ENCODE measurements around the gene PLPP1.

The PLPP1 gene

DNA sequence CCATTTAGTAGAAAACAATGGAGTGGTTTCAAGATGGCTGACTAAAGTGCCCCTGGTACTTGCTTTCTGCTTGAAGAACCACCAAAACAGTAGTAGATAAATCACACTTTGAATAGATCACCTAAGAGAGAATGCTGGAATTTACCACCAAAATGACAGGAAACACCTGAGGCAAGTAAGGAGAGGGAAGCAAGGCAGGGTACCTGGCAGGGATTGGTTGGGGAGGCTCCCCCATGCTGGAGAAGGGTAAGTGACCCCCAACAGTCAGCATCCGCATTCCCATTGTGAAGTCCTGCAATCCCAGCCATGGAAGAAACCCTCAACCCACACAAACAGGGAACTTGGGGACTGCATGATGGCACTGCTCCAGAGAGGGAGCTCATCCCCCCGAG, 105.5 kb downstream of the PLPP1 start:
- TF ChIP-seq, protein P1, sequence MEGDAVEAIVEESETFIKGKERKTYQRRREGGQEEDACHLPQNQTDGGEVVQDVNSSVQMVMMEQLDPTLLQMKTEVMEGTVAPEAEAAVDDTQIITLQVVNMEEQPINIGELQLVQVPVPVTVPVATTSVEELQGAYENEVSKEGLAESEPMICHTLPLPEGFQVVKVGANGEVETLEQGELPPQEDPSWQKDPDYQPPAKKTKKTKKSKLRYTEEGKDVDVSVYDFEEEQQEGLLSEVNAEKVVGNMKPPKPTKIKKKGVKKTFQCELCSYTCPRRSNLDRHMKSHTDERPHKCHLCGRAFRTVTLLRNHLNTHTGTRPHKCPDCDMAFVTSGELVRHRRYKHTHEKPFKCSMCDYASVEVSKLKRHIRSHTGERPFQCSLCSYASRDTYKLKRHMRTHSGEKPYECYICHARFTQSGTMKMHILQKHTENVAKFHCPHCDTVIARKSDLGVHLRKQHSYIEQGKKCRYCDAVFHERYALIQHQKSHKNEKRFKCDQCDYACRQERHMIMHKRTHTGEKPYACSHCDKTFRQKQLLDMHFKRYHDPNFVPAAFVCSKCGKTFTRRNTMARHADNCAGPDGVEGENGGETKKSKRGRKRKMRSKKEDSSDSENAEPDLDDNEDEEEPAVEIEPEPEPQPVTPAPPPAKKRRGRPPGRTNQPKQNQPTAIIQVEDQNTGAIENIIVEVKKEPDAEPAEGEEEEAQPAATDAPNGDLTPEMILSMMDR (conservative IDR thresholded peaks at IDR 0.05; ENCODE audit: low read length) = no peak
- H3K4me3 ChIP-seq (ENCODE audit: low read length) = no peak overlapping the region
- DNase-seq (ENCODE audit: low read depth) = no peak

DNA sequence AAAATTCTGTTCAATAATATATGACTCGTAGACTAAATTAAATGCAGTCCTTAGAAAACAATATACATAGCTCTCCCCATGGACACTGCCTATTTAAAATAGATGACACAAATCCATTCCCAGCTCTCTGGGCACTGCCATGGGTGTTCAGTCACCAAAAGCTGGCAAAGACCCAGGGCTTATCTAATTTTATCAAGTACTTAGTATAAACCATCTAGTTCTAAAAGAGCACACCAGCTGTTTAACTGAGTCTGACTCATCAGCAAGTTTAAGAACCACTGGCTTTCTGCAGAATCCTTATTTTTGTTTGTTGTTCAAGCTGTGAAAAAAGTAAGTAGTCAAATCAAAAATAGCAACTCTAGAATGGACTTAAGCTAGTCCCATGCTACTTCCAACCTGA, 107.6 kb downstream of the PLPP1 start:
- DNase-seq (ENCODE audit: low read depth) = peak; percentile 51
- H3K4me3 ChIP-seq (ENCODE audit: low read length) = no peak overlapping the region
- TF ChIP-seq, protein P1 (conservative IDR thresholded peaks at IDR 0.05; ENCODE audit: low read length) = no peak

DNA sequence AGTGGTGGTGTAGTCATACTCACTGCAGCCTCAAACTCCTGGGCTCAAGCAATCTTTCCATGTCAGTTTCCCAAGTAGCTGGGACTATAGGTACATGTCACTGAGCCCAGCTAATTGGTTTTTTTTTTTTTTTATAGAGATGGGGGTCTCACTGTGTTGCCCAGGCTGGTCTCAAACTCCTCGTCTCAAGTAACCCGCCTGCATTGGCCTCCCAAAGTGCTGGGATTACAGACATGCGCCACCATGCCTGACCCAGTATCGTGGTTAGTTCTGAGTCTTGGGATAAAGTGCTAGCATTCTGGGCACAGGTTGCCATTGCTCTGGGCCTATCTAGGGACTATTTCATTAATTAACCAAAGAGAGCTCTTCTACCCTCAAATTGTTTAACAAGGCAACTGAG, 108.3 kb downstream of the PLPP1 start:
- H3K4me3 ChIP-seq (ENCODE audit: low read length) = no peak overlapping the region
- DNase-seq (ENCODE audit: low read depth) = no peak
- TF ChIP-seq, protein P1 (conservative IDR thresholded peaks at IDR 0.05; ENCODE audit: low read length) = no peak

DNA sequence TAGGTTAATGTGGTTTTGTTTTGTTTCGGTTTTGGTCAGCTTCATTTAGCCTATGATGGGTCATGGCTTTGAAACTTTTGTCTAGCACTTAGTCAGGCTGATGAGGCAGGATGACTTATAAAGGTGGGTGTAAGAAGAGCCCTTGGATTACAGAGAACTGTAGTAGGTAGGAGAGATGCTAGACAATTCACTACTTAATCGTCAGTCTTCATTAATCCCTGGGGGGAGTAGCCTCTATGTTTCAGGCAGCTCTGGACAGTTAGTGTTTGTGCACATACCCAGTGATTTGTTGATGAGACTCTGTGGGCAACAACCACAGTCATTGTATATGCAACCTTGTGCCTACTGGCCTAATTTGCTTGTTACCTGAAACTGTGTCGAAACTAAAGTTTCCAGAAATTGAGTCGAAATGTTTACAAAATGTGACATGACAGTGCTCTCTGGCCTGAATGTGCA, 113.7 kb downstream of the PLPP1 start:
- peak; percentile 31 for DNase-seq (ENCODE audit: low read depth)
- no peak overlapping the region for H3K4me3 ChIP-seq (ENCODE audit: low read length)
- TF ChIP-seq, protein P1 (conservative IDR thresholded peaks at IDR 0.05; ENCODE audit: low read length) = no peak

DNA sequence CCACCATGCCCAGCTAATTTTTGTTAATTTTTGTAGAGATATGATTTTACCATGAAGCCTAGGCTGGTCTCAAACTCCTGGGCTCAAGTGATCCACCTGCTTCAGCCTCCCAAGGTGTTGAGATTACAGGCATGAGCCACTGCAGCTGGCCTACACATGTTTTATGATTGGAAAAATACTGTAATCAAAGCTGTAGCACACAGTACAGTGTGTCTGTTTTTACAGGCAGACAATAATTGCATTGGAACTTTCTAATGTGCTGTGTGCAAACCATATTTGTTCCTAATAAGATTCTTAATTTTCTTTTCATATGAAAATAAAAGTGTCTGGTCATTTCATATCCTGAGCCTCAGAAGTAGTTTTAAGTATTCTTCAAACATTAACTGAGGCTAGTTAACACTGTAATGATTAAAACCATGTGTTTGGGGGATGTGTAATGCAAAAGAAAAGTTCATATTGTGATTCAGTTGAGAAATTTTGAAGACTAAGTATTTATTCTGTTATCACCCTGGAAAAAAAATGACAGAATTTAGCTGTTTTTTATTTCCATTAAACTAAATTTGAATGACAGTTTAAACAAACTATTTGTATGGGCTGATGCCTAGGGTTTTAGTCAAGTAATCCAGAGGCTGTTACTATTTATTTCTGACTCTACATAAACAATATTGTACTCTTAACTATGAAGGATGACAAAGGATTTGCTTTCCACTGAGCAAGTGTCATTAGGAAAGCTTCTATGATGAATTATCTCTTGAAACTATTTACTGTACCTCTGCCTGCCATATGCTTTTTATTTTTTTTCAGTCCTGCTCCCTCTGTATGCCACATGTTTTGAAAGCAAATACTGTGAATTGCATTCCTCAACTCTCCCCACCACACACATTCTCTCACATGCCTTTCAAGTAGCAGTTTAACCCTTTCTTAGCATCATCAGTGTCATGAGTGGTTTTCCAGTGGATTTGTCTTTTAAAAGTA, 115.5 kb downstream of the PLPP1 start:
- H3K4me3 ChIP-seq (ENCODE audit: low read length) = no peak overlapping the region
- DNase-seq (ENCODE audit: low read depth) = peak; percentile 96
- TF ChIP-seq, protein P1 (conservative IDR thresholded peaks at IDR 0.05; ENCODE audit: low read length) = no peak

DNA sequence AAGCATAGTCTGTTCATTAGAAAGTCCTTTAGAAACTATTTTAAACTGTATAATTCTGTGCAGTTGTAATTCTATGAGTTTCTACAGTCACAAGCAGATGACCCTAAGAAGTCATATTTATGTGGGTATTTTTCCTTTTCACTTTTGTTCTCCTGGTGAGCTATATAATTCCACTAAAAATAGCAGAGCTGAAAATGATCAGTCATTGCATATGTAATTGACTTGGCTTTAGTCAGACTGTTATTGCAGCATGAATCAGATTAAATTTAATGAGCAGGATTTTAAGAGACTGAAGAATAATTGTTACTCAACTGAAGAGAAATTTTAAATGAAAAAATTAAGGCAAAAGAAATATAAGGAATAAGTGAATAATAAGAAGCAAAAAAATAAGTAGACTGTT, 118.5 kb downstream of the PLPP1 start:
- TF ChIP-seq, protein P1 (conservative IDR thresholded peaks at IDR 0.05; ENCODE audit: low read length) = no peak
- no peak for DNase-seq (ENCODE audit: low read depth)
- H3K4me3 ChIP-seq (ENCODE audit: low read length) = no peak overlapping the region

DNA sequence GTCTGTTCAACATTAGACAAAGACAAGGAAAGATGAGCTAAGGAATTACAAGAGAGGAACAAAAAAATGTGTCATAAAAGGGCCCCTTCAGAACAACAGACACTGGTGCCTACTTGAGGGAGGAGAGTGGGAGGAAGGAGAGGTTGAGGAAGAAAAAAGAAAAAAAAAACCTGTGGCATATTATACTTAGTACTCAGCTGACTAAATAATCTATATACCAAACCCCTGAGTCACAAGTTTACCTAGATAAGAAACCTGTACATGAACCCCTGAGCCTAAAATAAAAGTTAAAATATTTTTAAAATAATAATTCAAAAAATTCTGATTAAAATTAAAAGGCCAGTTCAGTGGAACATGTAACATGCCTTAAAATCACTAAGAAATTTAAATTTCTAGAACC, 119.7 kb downstream of the PLPP1 start:
- TF ChIP-seq, protein P1 (conservative IDR thresholded peaks at IDR 0.05; ENCODE audit: low read length) = no peak
- H3K4me3 ChIP-seq (ENCODE audit: low read length) = no peak overlapping the region
- no peak for DNase-seq (ENCODE audit: low read depth)

All from AG10803 (cell line).